Measurements from ENCODE around the gene FAM114A2.

DNA sequence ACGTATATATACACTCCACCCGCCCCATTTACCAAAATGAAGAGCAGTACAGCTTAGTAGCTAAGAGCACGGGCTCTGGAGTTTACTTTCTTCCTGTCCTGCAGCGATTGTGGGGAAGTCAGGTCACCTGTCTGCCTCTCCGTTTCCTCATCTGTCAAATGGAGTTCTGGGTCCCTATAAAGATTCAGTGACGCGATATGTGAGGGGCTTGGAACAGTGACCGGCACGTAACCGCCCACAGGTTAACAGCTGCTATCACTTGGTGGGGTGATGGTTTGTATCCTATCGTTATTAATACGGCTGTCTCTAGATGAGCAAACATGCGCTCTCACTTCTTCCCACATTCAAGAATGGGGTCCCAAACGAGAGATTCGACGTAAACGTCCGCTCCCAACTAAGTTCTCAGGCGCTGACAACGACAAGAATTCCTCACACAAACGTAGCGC lies 426 bp downstream of the FAM114A2 start:
- TF ChIP-seq, protein P1, sequence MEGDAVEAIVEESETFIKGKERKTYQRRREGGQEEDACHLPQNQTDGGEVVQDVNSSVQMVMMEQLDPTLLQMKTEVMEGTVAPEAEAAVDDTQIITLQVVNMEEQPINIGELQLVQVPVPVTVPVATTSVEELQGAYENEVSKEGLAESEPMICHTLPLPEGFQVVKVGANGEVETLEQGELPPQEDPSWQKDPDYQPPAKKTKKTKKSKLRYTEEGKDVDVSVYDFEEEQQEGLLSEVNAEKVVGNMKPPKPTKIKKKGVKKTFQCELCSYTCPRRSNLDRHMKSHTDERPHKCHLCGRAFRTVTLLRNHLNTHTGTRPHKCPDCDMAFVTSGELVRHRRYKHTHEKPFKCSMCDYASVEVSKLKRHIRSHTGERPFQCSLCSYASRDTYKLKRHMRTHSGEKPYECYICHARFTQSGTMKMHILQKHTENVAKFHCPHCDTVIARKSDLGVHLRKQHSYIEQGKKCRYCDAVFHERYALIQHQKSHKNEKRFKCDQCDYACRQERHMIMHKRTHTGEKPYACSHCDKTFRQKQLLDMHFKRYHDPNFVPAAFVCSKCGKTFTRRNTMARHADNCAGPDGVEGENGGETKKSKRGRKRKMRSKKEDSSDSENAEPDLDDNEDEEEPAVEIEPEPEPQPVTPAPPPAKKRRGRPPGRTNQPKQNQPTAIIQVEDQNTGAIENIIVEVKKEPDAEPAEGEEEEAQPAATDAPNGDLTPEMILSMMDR (IDR thresholded peaks at IDR 0.05) = no peak
- no peak for TF ChIP-seq POLR2A (IDR thresholded peaks at IDR 0.05)

Measured in heart left ventricle (tissue), 13 donors.